Melanocyte of skin (primary cell): ENCODE results near the gene OR5AS1. TPM values are rescaled to one million over a fixed set of nuclear protein-coding genes. Genes with fewer than 3 reads are reported as not detected.

Experiments
- total RNA-seq, 2 donors: library from RNA; depleted of rRNA; stranded (reverse); fragments of >200 nt; gene quantifications; 2 replicates each; pipeline ENCODE4 v1.2.3, GENCODE V29; 2012

OR5AS1 gene
- not detected for total RNA-seq

DNA sequence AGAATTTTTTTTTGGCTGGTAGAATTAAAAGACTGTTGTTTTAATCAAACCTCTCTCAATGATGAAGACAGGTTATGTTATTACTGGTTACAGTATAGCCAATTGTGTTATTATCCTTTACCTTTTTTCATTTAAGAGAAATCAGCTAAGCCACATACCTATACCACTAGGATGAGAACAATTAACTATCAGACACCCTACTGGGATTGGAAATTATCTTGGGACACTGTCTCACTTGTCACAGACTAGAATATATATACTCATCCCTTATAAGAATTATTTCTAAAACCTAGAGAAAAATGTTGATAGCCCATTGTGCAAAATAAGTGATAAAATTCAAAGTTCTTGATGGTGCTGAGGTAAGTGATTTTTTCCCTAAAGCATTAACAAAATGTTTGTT lies at the start of gene OR5AS1:
Gene OR5AS1, plus strand, starts transcription at position 301 of the 400 bp plus-strand sequence. CDS start 2,765 bp downstream, outside the sequence.

DNA sequence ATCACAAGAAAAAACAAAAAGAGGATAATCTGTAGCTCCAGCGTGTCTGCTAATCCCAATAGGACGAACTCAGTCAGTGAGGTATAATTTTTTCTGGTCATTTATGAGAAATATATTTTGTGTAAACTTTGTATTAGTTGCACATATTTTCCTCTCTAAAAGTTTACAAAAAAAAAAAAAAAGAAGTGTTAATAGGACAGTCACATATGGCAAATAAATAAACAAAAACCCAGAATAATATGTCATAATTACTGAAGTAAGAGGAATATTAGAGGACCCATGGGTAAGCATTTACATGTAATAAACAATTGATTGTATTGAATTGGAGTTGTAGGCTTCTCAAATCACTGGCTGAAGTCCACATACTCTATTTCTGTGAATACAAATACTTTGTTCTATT lies 32.9 kb upstream of the OR5AS1 start, which contains the start of gene OR5F1:
Gene OR5F1, minus strand, starts transcription at position 101 of the 400 bp plus-strand sequence. Its CDS starts 0 bp downstream, at position 101.

Other genes starting within 250 kb of the OR5AS1 start
- not detected for gene OR5D14, start 232.1 kb upstream of the OR5AS1 start, total RNA-seq
- gene OR5L1, start 216.3 kb upstream of the OR5AS1 start, total RNA-seq: not detected
- not detected for gene OR5D18, start 208.0 kb upstream of the OR5AS1 start, total RNA-seq
- not detected for gene OR5L2, start 200.4 kb upstream of the OR5AS1 start, total RNA-seq
- gene OR5D16, start 188.9 kb upstream of the OR5AS1 start, total RNA-seq: not detected
- gene TRIM51, start 144.4 kb upstream of the OR5AS1 start, total RNA-seq: 1 to 10 TPM; 1.3 to 2.8 TPM
- not detected for gene OR5W2, start 113.1 kb upstream of the OR5AS1 start, total RNA-seq
- gene OR5I1, start 91.3 kb upstream of the OR5AS1 start, total RNA-seq: not detected
- gene OR10AG1, start 57.7 kb upstream of the OR5AS1 start, total RNA-seq: not detected
- not detected for gene OR5F1, start 33.0 kb upstream of the OR5AS1 start, total RNA-seq
- not detected for gene OR8I2, start 65.7 kb downstream of the OR5AS1 start, total RNA-seq
- gene OR8H2, start 76.0 kb downstream of the OR5AS1 start, total RNA-seq: not detected
- gene OR8H3, start 94.7 kb downstream of the OR5AS1 start, total RNA-seq: not detected
- not detected for gene OR8J3, start 112.5 kb downstream of the OR5AS1 start, total RNA-seq
- gene OR8K5, start 132.7 kb downstream of the OR5AS1 start, total RNA-seq: not detected
- gene OR5J2, start 149.0 kb downstream of the OR5AS1 start, total RNA-seq: not detected
- gene OR5T2, start 206.6 kb downstream of the OR5AS1 start, total RNA-seq: not detected
- gene OR5T3, start 224.6 kb downstream of the OR5AS1 start, total RNA-seq: not detected
- not detected for gene OR5T1, start 246.5 kb downstream of the OR5AS1 start, total RNA-seq